Mucosa of stomach (tissue), 1 donor: ENCODE results near the gene NTN5.

ENCODE experiments used
- H3K27me3 ChIP-seq: one replicate; pipeline ENCODE4 v1.7.0; 2013; ENCODE audit warnings: mild to moderate bottlenecking, low read length; ENCODE audit not compliant: control insufficient read depth, insufficient read depth
- H3K36me3 ChIP-seq: one replicate; pipeline ENCODE4 v1.7.0; 2013; ENCODE audit warnings: low read length; ENCODE audit not compliant: control insufficient read depth, insufficient read depth
- H3K4me1 ChIP-seq: one replicate; pipeline ENCODE4 v1.7.0; 2013; ENCODE audit warnings: mild to moderate bottlenecking, low read length; ENCODE audit not compliant: control insufficient read depth, insufficient read depth
- H3K4me3 ChIP-seq: one replicate; pipeline ENCODE4 v1.7.0; 2013; ENCODE audit warnings: low read length
- H3K9ac ChIP-seq: one replicate; pipeline ENCODE4 v1.7.0; 2013; ENCODE audit warnings: mild to moderate bottlenecking, low read length, moderate library complexity
- H3K9me3 ChIP-seq: one replicate; pipeline ENCODE4 v1.7.0; 2013; ENCODE audit warnings: mild to moderate bottlenecking, low read length, moderate library complexity; ENCODE audit not compliant: control insufficient read depth
- donor health status: Pancreatic carcinoma.

NTN5 gene

DNA sequence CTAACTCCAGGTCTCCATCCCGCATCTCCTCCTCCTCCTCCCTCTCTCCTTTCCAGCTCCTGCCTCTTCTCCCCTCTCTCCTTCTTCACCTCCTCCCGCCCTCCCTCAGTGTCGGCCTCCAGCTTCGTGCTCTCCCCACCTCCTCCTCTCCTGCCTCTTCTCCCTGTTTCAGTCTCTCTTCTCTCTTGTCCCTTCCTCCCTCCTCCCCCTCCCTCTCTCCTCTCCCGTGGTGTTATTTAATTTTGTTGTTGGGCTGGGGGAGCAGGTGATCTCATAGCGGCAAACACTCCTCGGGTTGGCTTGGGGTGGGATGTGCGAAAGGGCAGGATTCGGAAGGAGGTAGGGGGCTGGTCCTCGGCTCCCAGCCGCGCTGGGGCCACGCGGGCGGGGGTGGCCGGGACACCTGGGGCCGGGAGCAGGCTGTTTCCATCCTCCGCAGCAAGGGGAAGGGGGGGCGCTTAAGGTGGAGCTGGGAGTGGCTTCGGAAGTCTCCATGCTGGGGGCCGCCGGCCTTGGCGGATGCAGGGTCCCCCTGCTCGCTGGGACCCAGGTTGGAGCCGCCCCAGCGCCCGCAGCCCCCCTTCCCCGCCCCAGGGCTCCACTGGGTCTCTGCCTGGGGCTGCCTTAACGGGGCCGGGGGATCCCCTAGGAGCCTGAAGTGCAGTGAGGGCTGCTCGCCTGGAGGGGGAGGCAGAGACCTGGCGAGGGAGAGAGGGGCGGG, 26.7 kb downstream of the NTN5 start, which contains the start of gene CA11:
TSS of gene CA11 (minus strand) at position 187 of the 721 bp plus-strand sequence. CDS start 555 bp downstream, outside the sequence.
- Histone ChIP-seq H3K4me1 (peaks cover 24% of the 10 kb centered on the region), H3K27me3 (no peaks in the 10 kb centered on the region), H3K9ac (peak within 1 kb of the TSS; percentile 71), H3K4me3 (peak within 1 kb of the TSS; percentile 74), H3K9me3 (no peaks in the 10 kb centered on the region), H3K36me3 (no peaks in the 10 kb centered on the region)

DNA sequence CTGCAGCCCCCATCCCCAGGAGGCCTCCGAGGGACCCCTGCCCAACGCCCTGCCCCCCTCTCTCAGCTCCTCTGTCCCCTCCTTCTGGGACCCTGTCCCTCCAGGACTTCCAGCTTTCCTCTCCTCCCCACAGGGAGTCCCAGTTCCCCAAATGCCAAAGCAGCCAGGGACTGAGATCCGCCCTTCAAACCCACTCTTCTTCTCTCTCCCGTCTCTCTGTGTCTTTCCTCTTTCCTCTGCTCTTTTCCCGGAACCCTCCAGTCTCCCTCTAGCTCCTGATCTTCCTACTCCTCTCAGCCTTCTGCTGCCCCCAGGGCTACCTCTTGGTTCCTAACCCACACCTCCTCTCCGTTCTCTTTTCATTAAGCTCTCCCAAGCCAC, 27.2 kb downstream of the NTN5 start:
- Histone ChIP-seq H3K4me3 (peak overlapping the region; percentile 74), H3K4me1 (peaks cover 24% of the 10 kb centered on the region), H3K27me3 (no peaks in the 10 kb centered on the region), H3K9me3 (no peaks in the 10 kb centered on the region), H3K36me3 (no peaks in the 10 kb centered on the region), H3K9ac (peak overlapping the region; percentile 71)

DNA sequence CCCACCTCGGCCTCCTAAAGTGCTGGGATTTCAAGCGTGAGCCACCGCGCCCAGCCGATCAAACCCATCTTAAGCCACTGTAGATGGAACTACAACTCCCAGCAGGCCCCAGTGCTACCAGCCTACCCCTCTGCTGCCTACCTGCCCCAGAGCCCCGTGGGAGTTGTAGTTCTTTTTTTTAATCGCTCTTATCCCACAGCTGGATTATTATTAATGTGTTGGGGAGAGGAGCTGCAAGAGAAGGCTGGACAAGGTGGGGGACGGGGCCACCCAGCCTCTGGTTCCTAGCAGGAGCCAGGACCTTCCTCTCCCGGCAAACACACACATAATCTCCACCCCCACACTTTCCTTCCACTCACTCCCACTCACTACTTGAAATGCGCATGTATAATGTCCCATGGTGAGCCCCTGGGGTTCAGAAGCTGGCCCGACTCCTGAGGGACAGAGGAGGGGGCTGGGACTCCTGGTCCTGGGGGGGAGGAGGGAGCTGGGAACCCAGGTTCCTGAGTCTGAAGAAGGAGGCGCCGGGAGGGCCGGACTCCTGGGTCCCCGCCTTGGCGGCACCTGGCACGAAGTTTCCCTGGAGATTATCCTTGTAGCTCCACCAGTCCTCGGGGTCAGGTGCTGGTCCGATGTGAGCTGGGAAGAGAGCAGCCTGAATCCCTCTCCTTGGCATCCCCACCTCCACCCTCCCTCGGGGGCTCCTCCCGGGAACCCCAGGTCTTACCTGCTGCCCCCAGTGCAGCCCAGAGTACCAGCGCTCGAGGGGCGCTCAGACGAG, 27.8 kb downstream of the NTN5 start:
- Histone ChIP-seq H3K9ac (peak overlapping the region; percentile 71), H3K9me3 (no peaks in the 10 kb centered on the region), H3K4me1 (peaks cover 24% of the 10 kb centered on the region)

DNA sequence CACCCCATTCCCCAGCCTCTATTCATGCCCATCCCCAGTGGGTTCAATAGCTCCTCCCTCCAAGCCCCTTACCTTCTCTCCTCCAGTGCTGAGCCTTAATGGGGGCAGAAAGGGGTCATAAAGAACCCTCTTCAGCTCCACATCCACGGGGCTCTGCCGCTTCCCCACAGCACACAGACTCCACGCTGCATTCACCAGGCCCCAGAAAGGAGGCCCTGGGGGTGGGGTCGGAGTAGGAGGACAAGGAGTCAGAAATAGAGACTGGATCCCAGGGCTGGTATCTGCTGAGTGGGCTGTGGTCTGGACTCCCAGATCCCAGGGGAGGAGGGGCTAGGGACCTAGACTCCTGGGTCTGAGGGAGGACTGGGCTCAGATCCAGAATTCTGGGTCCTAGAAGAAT, 28.5 kb downstream of the NTN5 start:
- peak overlapping the region; percentile 71 for H3K9ac ChIP-seq
- no peaks in the 10 kb centered on the region for H3K9me3 ChIP-seq
- H3K4me3 ChIP-seq: peak overlapping the region; percentile 74

More for the DNA sequence above, 27.8 kb downstream of the NTN5 start:
- Histone ChIP-seq H3K36me3 (no peaks in the 10 kb centered on the region), H3K4me3 (peak overlapping the region; percentile 74), H3K27me3 (no peaks in the 10 kb centered on the region)

DNA sequence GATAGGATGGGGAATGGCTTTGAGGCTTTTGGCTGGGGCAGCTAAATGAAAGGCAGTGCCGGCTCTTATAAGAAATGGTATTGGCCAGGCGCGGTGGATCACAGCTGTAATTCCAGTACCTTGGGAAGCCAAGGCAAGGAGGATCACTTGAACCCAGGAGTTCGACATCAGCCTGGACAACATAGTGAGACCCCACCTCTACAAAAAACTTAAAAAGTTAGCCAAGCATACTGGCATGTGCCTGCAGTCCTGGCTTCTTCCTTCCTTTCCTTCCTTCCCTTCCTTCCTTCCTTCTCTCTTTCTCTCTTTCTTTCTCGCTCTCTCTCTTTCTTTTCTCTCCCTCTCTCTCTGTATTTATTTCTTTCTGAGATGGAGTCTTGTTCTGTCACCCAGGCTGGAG, 30.0 kb downstream of the NTN5 start:
- no peak overlapping the region for H3K4me3 ChIP-seq

More for the DNA sequence above, 28.5 kb downstream of the NTN5 start:
- Histone ChIP-seq H3K27me3 (no peaks in the 10 kb centered on the region), H3K4me1 (peaks cover 30% of the 10 kb centered on the region), H3K36me3 (no peaks in the 10 kb centered on the region)

DNA sequence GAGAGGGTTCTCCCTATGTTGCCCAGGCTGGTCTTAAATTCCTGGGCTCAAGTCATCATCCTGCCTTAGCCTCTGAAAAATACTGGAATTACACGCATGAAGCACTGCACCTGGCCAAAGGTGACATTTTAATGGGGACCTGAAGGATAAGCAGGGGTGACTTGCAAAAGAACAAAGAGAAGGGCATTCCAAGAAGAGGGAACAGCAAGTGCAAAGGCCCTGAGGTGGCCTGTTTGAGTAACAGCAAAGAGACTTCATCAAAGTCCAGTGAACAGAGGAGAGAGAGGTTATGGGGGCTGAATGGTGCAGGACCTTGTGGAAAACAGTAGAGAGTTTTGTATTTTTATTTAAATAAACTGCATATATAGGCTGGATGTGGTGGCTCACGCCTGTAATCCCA, 31.0 kb downstream of the NTN5 start:
- Histone ChIP-seq H3K4me1 (peaks cover 40% of the 10 kb centered on the region), H3K9ac (no peak overlapping the region)

More for the DNA sequence above, 30.0 kb downstream of the NTN5 start:
- Histone ChIP-seq H3K9me3 (no peaks in the 10 kb centered on the region), H3K36me3 (no peaks in the 10 kb centered on the region), H3K4me1 (peaks cover 40% of the 10 kb centered on the region), H3K9ac (no peak overlapping the region), H3K27me3 (no peaks in the 10 kb centered on the region)

DNA sequence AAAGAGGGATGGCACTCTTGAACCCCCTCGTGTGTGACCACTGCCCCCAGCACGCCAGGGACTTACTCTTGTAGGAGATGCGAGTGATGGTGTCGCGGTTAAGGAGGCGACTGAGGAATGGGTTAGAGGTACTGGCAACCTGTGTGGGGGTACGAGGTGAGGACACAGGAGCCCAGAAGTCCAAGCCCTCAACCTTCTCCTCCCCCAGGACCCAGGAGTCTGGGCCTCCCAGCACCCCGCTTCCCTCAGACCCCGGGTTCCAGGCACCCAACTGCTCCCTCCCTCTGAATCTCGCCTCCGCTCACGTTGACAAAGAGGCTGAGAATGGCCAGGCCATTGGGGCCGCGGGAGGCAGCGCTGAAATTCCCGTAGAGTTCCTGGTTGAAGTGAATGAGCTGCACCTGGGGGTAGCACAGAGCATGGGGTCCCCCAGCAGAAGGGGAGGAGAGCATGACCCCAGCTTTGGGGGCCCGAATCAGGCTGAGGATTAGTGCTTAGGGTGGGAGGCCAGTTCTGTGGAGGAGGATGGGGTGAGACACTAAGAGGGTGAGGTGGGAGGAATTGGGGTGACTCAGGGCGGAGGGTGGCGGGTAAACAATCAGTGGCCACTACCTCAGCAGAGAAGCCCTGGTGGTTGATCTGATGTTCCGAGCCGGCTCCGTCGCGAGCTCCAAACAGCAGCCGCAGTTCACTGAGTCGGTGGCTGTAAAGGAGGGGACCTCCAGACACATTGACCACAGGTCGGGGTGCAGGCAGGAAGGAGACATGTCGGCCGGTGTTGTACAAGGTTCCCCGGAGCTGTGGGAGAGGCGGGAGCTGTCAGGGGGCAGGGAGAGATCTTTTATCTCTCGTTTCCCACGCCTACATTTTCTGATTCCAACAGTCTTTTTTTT, 33.1 kb downstream of the NTN5 start:
- Histone ChIP-seq H3K4me1 (peaks cover 29% of the 10 kb centered on the region), H3K36me3 (no peaks in the 10 kb centered on the region), H3K9ac (peak overlapping the region; percentile 39), H3K9me3 (no peaks in the 10 kb centered on the region), H3K4me3 (no peak overlapping the region), H3K27me3 (no peaks in the 10 kb centered on the region)

More for the DNA sequence above, 31.0 kb downstream of the NTN5 start:
- Histone ChIP-seq H3K4me3 (no peak overlapping the region), H3K36me3 (no peaks in the 10 kb centered on the region), H3K27me3 (no peaks in the 10 kb centered on the region), H3K9me3 (no peaks in the 10 kb centered on the region)

DNA sequence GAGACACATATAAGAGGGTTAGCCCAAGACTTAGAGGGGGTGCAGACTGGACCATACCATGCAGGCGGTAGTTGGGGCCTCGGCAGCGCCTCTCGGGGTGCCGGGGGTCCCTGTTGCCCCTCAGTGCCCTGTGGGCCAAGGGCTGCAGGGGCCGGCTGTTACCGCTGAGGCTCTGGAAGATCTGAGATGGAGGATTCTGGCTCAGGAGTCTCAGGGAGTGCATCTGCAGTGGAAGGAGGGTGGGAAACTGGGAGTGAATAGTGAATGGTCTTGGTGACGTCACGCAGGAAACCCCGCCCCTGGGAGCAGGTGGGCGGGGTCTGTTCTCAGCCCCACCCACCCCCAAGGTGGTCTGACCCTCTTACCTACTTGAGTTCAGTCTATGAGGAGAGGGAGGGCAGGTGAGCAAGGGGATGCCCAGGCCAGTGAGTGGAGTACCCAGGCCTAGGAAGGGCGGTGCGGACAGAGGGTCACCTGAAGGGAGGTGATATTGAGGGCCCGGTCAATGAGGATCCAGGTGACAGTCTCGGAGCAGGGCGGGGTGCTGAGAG, 33.9 kb downstream of the NTN5 start:
- Histone ChIP-seq H3K9me3 (no peaks in the 10 kb centered on the region), H3K9ac (peak overlapping the region; percentile 92), H3K4me3 (peak overlapping the region; percentile 5), H3K36me3 (no peaks in the 10 kb centered on the region), H3K27me3 (no peaks in the 10 kb centered on the region), H3K4me1 (peaks cover 30% of the 10 kb centered on the region)

DNA sequence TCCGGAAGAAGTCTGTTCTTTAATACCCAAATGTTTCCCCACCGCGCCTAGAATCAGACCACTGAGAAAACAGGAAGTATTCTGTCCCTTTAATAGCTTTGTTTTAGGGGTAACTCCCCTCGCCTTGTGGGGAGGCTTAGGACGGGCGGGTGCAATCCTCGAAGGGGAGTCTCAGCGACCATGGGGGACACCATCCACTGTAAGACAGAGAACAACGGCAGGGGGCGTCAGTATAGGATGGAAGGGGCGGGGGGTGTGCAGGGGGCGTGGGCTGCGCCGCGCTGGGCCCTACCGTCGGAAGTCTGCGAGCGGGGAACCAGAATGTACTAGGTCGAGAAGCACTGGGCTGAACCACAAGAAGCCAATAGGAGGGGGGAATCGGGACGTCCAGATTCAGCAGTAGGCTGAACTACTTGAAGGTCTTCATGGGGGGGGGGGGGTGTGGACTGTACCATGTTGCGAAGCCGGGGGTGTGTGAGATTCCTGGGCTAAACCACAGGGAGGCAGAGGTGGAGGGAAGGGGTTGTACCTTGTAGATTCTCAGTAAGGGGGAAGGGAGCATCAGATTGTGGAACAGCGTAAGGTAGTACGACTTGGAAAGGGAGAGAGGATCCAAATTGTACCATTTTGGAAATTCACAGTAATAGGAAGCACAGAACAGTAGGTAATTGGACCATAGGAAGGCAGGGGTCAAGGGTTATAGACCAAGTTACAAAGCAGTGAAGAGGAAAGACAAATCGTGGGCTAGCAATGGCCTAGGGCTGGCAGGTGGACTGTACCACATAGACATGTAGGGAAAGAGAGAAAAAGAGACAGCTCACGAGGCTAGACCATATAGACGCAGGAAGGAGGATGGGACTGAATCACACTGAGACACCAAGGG, 34.6 kb downstream of the NTN5 start:
- H3K4me1 ChIP-seq: peaks cover 37% of the 10 kb centered on the region
- H3K27me3 ChIP-seq: no peaks in the 10 kb centered on the region
- peak overlapping the region; percentile 85 for H3K4me3 ChIP-seq
- H3K36me3 ChIP-seq: peaks cover under 1% of the 10 kb centered on the region
- H3K9me3 ChIP-seq: no peaks in the 10 kb centered on the region
- peak overlapping the region; percentile 92 for H3K9ac ChIP-seq

DNA sequence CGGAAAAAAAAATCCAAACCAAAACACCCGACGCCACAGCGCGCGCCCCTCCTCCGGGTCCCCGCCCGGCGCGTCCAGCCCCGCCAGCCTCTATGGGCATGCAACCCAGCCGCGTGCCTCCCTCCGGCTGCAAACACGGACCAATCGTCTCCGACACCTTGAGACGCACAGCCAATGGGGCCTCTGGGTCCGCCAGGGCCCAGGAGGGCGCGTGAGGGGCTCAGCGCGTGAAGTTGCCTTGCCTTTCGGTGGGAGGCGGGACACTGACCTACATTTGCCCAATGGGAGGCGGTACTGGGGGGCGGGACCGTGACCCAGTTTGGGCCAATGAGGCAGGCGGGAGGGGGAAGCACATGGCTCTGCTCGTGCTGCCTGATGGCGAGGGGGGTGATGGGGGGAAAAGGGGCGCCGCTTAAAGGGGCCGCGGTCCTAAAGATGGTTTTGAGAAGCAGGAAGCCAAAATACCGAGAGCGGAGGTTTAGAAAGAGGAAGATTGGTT, 35.3 kb downstream of the NTN5 start:
- Histone ChIP-seq H3K9ac (peak overlapping the region; percentile 92), H3K36me3 (peaks cover 3% of the 10 kb centered on the region), H3K4me3 (peak overlapping the region; percentile 85), H3K4me1 (peaks cover 44% of the 10 kb centered on the region), H3K9me3 (no peaks in the 10 kb centered on the region), H3K27me3 (no peaks in the 10 kb centered on the region)
